GM12878 (cell line): ENCODE measurements around the gene RSPH9. TPM values are rescaled to one million over a fixed set of nuclear protein-coding genes. Genes with fewer than 3 reads are reported as not detected.
"Not testable (repeated sequence)": the region's sequence is repeated elsewhere in the genome, so short reads cannot be mapped to it uniquely, and the experiment has no call there.

ENCODE experiments used
- ATAC-seq: fragments of 200-7000 bp; cut with Tn5 transposase; 3 replicates; pipeline ENCODE4 v1.9.1; 2020; ENCODE audit warnings: mild to moderate bottlenecking, moderate library complexity
- BruUV-seq: library from RNA; stranded (reverse); fragments of 400-500 nt; replicated peaks from 2 replicates; lab custom pipeline; 2021; lab: Mats Ljungman, UMichigan
- CTCF ChIA-PET: fragments of 300-600 bp; sonication (Branson Sonifier 250); formaldehyde crosslinking; extraction: SDS; loops from one replicate; lab custom pipeline; 2021; ENCODE audit warnings: inconsistent platforms; lab: Yijun Ruan, JAX
- POLR2A ChIA-PET: fragments of 350-600 bp; formaldehyde crosslinking; extraction: SDS; loops from one replicate; lab custom pipeline; 2021; ENCODE audit warnings: inconsistent platforms; lab: Charles Lee
- RAD21 ChIA-PET: fragments of 300-600 bp; sonication (Branson Sonifier 250); formaldehyde crosslinking; loops from one replicate; lab custom pipeline; 2023; ENCODE audit warnings: antibody characterized with exemption; ENCODE audit not compliant: unreplicated experiment; lab: Charles Lee
- SMC1A ChIA-PET: fragments of 300-600 bp; sonication (Branson Sonifier 250); formaldehyde crosslinking; loops from one replicate; lab custom pipeline; 2023; ENCODE audit not compliant: unreplicated experiment, uncharacterized antibody; lab: Charles Lee
- DNase-seq: peaks from one replicate; pipeline ENCODE4 v3.0.0-alpha.2; 2011; ENCODE audit warnings: low read depth, low spot score
- FAIRE-seq: peaks from 3 replicates; lab custom pipeline; 2011; peaks lifted over from hg19 to GRCh38; lab: Jason Lieb, UNC
- H2AFZ ChIP-seq: 2 replicates; pipeline ENCODE4 v1.6.0; 2011; ENCODE audit warnings: low read depth, low read length, control low read depth; ENCODE audit not compliant: control insufficient read depth
- H3K27ac ChIP-seq: 2 replicates; pipeline ENCODE4 v1.5.1; 2011; ENCODE audit warnings: control low read depth; ENCODE audit not compliant: control insufficient read depth, insufficient read depth
- H3K27me3 ChIP-seq, 2 experiments: replicated peaks in 1 of 2; 2 replicates each; pipeline versions ENCODE4 v1.6.0 to v1.6.1; 2011; ENCODE audit warnings: low read length in 1 of 2; ENCODE audit not compliant: control insufficient read depth in 2 of 2, insufficient read depth in 2 of 2
- H3K36me3 ChIP-seq, 2 experiments: 2 replicates each; pipeline ENCODE4 v1.5.1; 2011; ENCODE audit warnings: low read length in 1 of 2; ENCODE audit not compliant: control insufficient read depth in 2 of 2, insufficient read depth in 2 of 2
- H3K4me1 ChIP-seq: 2 replicates; pipeline ENCODE4 v1.6.1; 2011; ENCODE audit warnings: mild to moderate bottlenecking, low read length, moderate library complexity, mixed read lengths; ENCODE audit not compliant: control insufficient read depth, insufficient read depth
- H3K4me2 ChIP-seq: 2 replicates; pipeline ENCODE4 v1.6.0; 2011; ENCODE audit warnings: control low read depth; ENCODE audit not compliant: control insufficient read depth, insufficient read depth
- H3K4me3 ChIP-seq: fragments of 200-600 bp; sonication (generic); 2 replicates; pipeline ENCODE4 v1.5.1; 2016
- H3K79me2 ChIP-seq: 2 replicates; pipeline ENCODE4 v1.6.0; 2011; ENCODE audit warnings: low read length; ENCODE audit not compliant: control insufficient read depth, insufficient read depth
- H3K9ac ChIP-seq: 2 replicates; pipeline ENCODE4 v1.8.0; 2011; ENCODE audit warnings: low read length, control low read depth, mixed read lengths; ENCODE audit not compliant: control insufficient read depth, insufficient read depth
- H3K9me3 ChIP-seq: replicated peaks from 3 replicates; pipeline ENCODE4 v1.5.1; 2011; ENCODE audit warnings: mild to moderate bottlenecking, low read length; ENCODE audit not compliant: control insufficient read depth, insufficient read depth
- H4K20me1 ChIP-seq: 2 replicates; pipeline ENCODE4 v1.6.0; 2011; ENCODE audit not compliant: control insufficient read depth, insufficient read depth
- DPF2 ChIP-seq: fragments of 450-650 bp; IDR thresholded peaks from 2 replicates; pipeline ENCODE4 v1.6.1; 2017; ENCODE audit warnings: mild to moderate bottlenecking
- RAD21 ChIP-seq: IDR thresholded peaks from 2 replicates; pipeline ENCODE4 v1.6.1; 2011; ENCODE audit warnings: mild to moderate bottlenecking, low read depth, low read length, moderate library complexity; ENCODE audit not compliant: insufficient read depth
- WGBS: methylation state at CpG from one replicate; pipeline ENCODE4 v1.1.6; 2016; ENCODE audit warnings: low lambda C conversion rate; ENCODE audit not compliant: insufficient replicate concordance, insufficient coverage; ENCODE audit errors: missing lambda C conversion rate; 5-methylcytosine and 5-hydroxymethylcytosine counted together
- in situ Hi-C: fragments of 300-500 bp; cut with MboI; formaldehyde crosslinking; loops from 9 replicates; pipeline ENCODE4 v1.14.3; 2018; ENCODE audit warnings: mixed read lengths
- intact Hi-C: fragments of 100-400 bp; cut with micrococcal nuclease; formaldehyde crosslinking; loops from one replicate; pipeline ENCODE4 v1.14.2; 2022; ENCODE audit not compliant: unreplicated experiment
- polyA plus RNA-seq, 11 experiments: library from polyadenylated mRNA; depleted of rRNA in 4 of 11; unstranded in 6 of 11; stranded (reverse) in 5 of 11; fragments of >200 nt; fragmentation: Nextera tagmentation in 4 of 11; fragmentation: Illumina TruSeq in 1 of 11; extraction: Ambion mirVana in 4 of 11; extraction: Trizol in 1 of 11; gene quantifications; 1 replicate in 1 of 11; 2 replicates in 10 of 11; pipeline versions ENCODE4 v1.2.1 to v1.2.3, GENCODE V29; 2011 to 2016; ENCODE audit warnings: inconsistent platforms in 2 of 11, missing spikeins in 2 of 11, low read depth in 1 of 11
- total RNA-seq, 4 experiments: library from RNA; depleted of rRNA in 3 of 4; stranded (reverse); fragments of >200 nt in 3 of 4; fragmentation: Illumina TruSeq in 1 of 4; extraction: Trizol in 1 of 4; gene quantifications; 2 replicates each; pipeline versions ENCODE4 v1.2.1 to v1.2.3, GENCODE V29; 2013 to 2021
- TF ChIP-seq, protein P1 (sequence below): IDR thresholded peaks from 2 replicates; pipeline ENCODE4 v1.6.1; 2012; ENCODE audit warnings: mild to moderate bottlenecking, low read depth, low read length

The RSPH9 gene
- total and polyA plus RNA-seq, 10 of the 15 experiments (the other 5 are each of a cell fraction or from before 2014, with no cell fraction given), result 0.26 to 0.63 (median 0.36) TPM; not detected in 6

- TF ChIP-seq, protein P1, sequence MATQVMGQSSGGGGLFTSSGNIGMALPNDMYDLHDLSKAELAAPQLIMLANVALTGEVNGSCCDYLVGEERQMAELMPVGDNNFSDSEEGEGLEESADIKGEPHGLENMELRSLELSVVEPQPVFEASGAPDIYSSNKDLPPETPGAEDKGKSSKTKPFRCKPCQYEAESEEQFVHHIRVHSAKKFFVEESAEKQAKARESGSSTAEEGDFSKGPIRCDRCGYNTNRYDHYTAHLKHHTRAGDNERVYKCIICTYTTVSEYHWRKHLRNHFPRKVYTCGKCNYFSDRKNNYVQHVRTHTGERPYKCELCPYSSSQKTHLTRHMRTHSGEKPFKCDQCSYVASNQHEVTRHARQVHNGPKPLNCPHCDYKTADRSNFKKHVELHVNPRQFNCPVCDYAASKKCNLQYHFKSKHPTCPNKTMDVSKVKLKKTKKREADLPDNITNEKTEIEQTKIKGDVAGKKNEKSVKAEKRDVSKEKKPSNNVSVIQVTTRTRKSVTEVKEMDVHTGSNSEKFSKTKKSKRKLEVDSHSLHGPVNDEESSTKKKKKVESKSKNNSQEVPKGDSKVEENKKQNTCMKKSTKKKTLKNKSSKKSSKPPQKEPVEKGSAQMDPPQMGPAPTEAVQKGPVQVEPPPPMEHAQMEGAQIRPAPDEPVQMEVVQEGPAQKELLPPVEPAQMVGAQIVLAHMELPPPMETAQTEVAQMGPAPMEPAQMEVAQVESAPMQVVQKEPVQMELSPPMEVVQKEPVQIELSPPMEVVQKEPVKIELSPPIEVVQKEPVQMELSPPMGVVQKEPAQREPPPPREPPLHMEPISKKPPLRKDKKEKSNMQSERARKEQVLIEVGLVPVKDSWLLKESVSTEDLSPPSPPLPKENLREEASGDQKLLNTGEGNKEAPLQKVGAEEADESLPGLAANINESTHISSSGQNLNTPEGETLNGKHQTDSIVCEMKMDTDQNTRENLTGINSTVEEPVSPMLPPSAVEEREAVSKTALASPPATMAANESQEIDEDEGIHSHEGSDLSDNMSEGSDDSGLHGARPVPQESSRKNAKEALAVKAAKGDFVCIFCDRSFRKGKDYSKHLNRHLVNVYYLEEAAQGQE, result no peak
- TF ChIP-seq DPF2 (no peak), RAD21 (no peak)
Measured at GRCh38 chr6:43648248-43648647, 3.4 kb downstream of the RSPH9 start (continued).

GRCh38 chr6:43652822-43653221 is 8.0 kb downstream of the RSPH9 start:
- H3K36me3 ChIP-seq, H4K20me1 ChIP-seq, H3K4me2 ChIP-seq, FAIRE-seq, RAD21 ChIA-PET, H3K27ac ChIP-seq, ATAC-seq, DNase-seq, H3K4me3 ChIP-seq, H2AFZ ChIP-seq, H3K4me1 ChIP-seq, BruUV-seq, H3K9me3 ChIP-seq, intact Hi-C loops, H3K79me2 ChIP-seq, H3K9ac ChIP-seq, H3K27me3 ChIP-seq, in situ Hi-C loops: not testable (repeated sequence)
- WGBS, result 77% methylated on average over 2 of the region's 2 CpGs
- ChIA-PET SMC1A (interaction anchor here (2.0 kb wide), 1 partner anchor 14 kb away, joined by 5 read pairs; no protein-coding TSS in a partner anchor), POLR2A (interaction anchor here (1.3 kb wide), 1 partner anchor 25 kb away, joined by 3 read pairs; no protein-coding TSS in a partner anchor), CTCF (interaction anchor here (0.6 to 1.5 kb wide), 3 partner anchors 9 to 44 kb away, joined by 3 to 4 read pairs (median 3); no protein-coding TSS in a partner anchor)
